ENCODE data around the gene TSPAN18. TPM values are rescaled to one million over a fixed set of nuclear protein-coding genes. Genes with fewer than 3 reads are reported as not detected.

The TSPAN18 gene
- total RNA-seq, 1 experiment from 2014 or later, result 2.8 TPM

DNA sequence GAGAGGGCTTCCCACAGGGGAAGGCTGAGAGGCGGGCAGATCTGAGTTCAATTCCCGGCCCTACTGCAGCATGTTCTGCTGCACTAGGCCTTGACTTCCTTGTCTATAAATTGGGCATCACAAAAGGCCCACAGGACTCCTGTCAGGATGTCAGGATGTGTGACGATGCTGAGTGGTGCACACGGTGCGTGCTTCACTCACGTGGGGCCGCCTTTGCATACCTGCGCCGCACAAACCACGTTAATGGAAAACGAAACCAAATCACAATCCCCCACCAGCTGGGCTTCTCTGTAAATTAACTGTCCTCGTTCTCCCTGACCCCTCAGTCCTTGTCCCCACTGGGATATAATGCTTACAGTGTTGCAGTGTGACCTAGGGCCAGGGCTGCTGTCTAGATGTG, 32.3 kb upstream of the TSPAN18 start:
- TF ChIP-seq EZH2 (IDR thresholded peaks at IDR 0.05; ENCODE audit: borderline replicate concordance, low read depth, low read length, poor library complexity, severe bottlenecking), result no peak
- TF ChIP-seq, protein P1, sequence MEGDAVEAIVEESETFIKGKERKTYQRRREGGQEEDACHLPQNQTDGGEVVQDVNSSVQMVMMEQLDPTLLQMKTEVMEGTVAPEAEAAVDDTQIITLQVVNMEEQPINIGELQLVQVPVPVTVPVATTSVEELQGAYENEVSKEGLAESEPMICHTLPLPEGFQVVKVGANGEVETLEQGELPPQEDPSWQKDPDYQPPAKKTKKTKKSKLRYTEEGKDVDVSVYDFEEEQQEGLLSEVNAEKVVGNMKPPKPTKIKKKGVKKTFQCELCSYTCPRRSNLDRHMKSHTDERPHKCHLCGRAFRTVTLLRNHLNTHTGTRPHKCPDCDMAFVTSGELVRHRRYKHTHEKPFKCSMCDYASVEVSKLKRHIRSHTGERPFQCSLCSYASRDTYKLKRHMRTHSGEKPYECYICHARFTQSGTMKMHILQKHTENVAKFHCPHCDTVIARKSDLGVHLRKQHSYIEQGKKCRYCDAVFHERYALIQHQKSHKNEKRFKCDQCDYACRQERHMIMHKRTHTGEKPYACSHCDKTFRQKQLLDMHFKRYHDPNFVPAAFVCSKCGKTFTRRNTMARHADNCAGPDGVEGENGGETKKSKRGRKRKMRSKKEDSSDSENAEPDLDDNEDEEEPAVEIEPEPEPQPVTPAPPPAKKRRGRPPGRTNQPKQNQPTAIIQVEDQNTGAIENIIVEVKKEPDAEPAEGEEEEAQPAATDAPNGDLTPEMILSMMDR (conservative IDR thresholded peaks at IDR 0.05; ENCODE audit: low read depth, low read length), result no peak
- H3K27ac ChIP-seq (ENCODE audit: low read depth, low read length, poor library complexity, severe bottlenecking), result no peak overlapping the region
- no peaks in the 10 kb centered on the region for H3K36me3 ChIP-seq (ENCODE audit: insufficient read depth, low read length, poor library complexity, severe bottlenecking)
- intact Hi-C loops (cut with micrococcal nuclease; ENCODE audit: unreplicated experiment), result no loop called here
- ChIA-PET POLR2A (ENCODE audit: low non-redundant PET) (interaction anchor here (0.5 kb wide), 1 partner anchor 28 kb away, joined by 4 read pairs; no protein-coding TSS in a partner anchor), CTCF (no interaction called here)
- H3K27me3 ChIP-seq (replicated peaks; ENCODE audit: insufficient read depth, low read depth, low read length, poor library complexity), result no peaks in the 10 kb centered on the region
- H3K9me3 ChIP-seq (ENCODE audit: low read depth, low read length, poor library complexity, severe bottlenecking), result peaks cover under 1% of the 10 kb centered on the region
- no peaks in the 10 kb centered on the region for H3K4me1 ChIP-seq (ENCODE audit: insufficient read depth, low read length, poor library complexity, severe bottlenecking)
- DNase-seq (ENCODE audit: low spot score), result no peak
- BruUV-seq (replicated peaks), result no TSS peak
- no peak overlapping the region for H3K4me3 ChIP-seq (ENCODE audit: low read depth, low read length, poor library complexity, severe bottlenecking)

DNA sequence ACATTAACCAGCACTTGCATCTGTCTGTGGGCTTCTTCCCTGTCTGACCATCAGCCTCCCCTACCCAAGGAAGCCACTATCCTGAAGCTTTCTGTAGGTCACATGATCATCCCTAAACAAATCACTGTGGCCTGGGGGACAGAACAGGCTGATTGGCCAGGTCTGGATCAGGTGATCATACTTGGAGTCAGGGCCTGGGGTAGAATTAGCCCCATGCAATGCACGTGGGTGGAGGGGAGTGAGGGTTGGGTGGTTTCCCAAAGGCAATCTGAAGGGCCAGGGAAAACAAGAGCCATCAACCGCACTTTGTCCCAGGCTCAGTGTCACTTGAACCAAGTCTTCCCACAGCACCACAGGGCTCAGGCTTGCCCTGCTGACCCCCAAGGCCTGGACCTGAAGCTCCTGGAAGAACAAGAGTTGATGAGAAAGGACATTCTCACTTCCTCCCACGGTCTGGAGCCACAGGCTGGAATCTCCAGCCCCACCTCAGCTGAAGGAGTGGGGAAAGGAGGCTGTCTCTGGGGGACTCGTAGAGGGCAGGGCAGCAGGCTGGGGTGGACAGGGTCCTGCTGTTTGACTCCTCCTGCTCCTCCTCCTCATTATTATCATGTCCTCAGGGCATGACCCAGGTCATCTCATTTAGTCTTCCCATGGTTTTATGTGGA, 31.5 kb upstream of the TSPAN18 start:
- Histone ChIP-seq H3K4me3 (ENCODE audit: low read depth, low read length, poor library complexity, severe bottlenecking) (no peak overlapping the region), H3K27me3 (replicated peaks; ENCODE audit: insufficient read depth, low read depth, low read length, poor library complexity) (no peaks in the 10 kb centered on the region), H3K27ac (ENCODE audit: low read depth, low read length, poor library complexity, severe bottlenecking) (no peak overlapping the region), H3K36me3 (ENCODE audit: insufficient read depth, low read length, poor library complexity, severe bottlenecking) (no peaks in the 10 kb centered on the region), H3K4me1 (ENCODE audit: insufficient read depth, low read length, poor library complexity, severe bottlenecking) (no peaks in the 10 kb centered on the region), H3K9me3 (ENCODE audit: low read depth, low read length, poor library complexity, severe bottlenecking) (no peaks in the 10 kb centered on the region)
- ChIA-PET POLR2A (ENCODE audit: low non-redundant PET) (no interaction called here), CTCF (no interaction called here)
- peak; percentile 35 for DNase-seq (ENCODE audit: low spot score)
- BruUV-seq (replicated peaks), result no TSS peak
- intact Hi-C loops (cut with micrococcal nuclease; ENCODE audit: unreplicated experiment), result no loop called here
- TF ChIP-seq EZH2 (IDR thresholded peaks at IDR 0.05; ENCODE audit: borderline replicate concordance, low read depth, low read length, poor library complexity, severe bottlenecking), result no peak
- TF ChIP-seq, protein P1 (conservative IDR thresholded peaks at IDR 0.05; ENCODE audit: low read depth, low read length), result no peak

DNA sequence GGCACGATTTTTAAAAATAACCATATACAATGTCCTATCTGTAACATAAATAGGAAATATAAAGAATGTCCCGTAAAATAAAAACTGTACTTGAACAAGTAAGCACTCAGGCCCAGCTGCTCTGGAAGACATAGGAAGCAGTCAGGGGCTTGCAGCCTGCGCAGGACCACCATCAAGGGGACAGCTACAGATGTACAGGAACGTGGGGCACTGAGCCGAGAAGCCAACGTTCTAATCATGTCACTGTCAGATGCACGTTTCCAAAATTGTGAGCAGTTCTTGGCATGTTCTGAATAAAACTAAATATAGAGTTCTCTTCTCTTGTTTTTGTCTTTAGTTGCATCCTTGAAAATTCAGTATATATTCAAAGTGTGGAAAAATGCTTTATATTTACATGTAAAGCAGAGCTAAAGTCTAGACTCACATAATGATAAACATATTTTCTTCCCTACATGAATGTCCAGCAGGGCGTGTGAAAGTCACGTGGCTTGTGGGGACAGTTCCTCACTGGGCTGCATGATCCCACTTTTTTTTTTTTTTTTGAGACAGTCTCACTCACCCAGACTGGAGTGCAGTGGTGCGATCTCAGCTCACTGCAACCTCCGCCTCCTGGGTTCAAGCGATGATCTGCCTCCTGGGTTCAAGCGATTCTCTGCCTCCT, 28.4 kb upstream of the TSPAN18 start:
- H3K4me1 ChIP-seq (ENCODE audit: insufficient read depth, low read length, poor library complexity, severe bottlenecking), result no peaks in the 10 kb centered on the region
- ChIA-PET POLR2A (ENCODE audit: low non-redundant PET) (no interaction called here), CTCF (no interaction called here)
- DNase-seq (ENCODE audit: low spot score), result no peak
- no peaks in the 10 kb centered on the region for H3K27me3 ChIP-seq (replicated peaks; ENCODE audit: insufficient read depth, low read depth, low read length, poor library complexity)
- no peak overlapping the region for H3K27ac ChIP-seq (ENCODE audit: low read depth, low read length, poor library complexity, severe bottlenecking)
- intact Hi-C loops (cut with micrococcal nuclease; ENCODE audit: unreplicated experiment), result no loop called here
- H3K36me3 ChIP-seq (ENCODE audit: insufficient read depth, low read length, poor library complexity, severe bottlenecking), result no peaks in the 10 kb centered on the region
- no peaks in the 10 kb centered on the region for H3K9me3 ChIP-seq (ENCODE audit: low read depth, low read length, poor library complexity, severe bottlenecking)
- H3K4me3 ChIP-seq (ENCODE audit: low read depth, low read length, poor library complexity, severe bottlenecking), result no peak overlapping the region
- BruUV-seq (replicated peaks), result no TSS peak
- no peak for TF ChIP-seq EZH2 (IDR thresholded peaks at IDR 0.05; ENCODE audit: borderline replicate concordance, low read depth, low read length, poor library complexity, severe bottlenecking)
- TF ChIP-seq, protein P1 (conservative IDR thresholded peaks at IDR 0.05; ENCODE audit: low read depth, low read length), result no peak

Data from A673 (cell line).